ENCODE data around the gene FIBCD1.

FIBCD1 gene

DNA sequence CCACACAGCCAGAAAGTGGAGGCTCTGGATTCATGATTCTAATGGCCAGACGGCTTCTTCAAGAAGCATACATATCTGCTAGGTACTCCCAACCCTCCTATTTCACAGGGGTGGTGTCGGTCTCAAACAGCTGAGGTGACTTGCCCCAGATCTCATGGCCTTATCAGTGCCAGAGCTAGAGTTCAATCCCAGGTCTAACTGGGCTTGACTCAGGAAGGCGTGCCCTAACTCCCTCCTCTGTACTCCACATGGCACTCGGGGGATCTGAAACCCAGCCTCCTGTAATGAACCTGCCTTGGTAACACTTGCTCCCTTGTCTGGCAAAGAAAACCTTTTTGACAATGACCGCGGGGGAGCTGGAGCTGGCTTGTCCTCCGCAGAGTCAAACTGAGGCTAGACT is 44.5 kb downstream of the FIBCD1 start:
- no peak for DNase-seq (ENCODE audit: extremely low spot score)
- TF ChIP-seq, protein P1, sequence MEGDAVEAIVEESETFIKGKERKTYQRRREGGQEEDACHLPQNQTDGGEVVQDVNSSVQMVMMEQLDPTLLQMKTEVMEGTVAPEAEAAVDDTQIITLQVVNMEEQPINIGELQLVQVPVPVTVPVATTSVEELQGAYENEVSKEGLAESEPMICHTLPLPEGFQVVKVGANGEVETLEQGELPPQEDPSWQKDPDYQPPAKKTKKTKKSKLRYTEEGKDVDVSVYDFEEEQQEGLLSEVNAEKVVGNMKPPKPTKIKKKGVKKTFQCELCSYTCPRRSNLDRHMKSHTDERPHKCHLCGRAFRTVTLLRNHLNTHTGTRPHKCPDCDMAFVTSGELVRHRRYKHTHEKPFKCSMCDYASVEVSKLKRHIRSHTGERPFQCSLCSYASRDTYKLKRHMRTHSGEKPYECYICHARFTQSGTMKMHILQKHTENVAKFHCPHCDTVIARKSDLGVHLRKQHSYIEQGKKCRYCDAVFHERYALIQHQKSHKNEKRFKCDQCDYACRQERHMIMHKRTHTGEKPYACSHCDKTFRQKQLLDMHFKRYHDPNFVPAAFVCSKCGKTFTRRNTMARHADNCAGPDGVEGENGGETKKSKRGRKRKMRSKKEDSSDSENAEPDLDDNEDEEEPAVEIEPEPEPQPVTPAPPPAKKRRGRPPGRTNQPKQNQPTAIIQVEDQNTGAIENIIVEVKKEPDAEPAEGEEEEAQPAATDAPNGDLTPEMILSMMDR (IDR thresholded peaks at IDR 0.05; ENCODE audit: control extremely low read depth, extremely low read depth, low read depth, missing control alignments): no peak
- CTCF ChIA-PET: interaction anchor here (1.0 to 2.6 kb wide), 3 partner anchors 24 to 152 kb away, joined by 5 to 9 read pairs (median 5); no protein-coding TSS in a partner anchor
- POLR2A ChIA-PET: no interaction called here

DNA sequence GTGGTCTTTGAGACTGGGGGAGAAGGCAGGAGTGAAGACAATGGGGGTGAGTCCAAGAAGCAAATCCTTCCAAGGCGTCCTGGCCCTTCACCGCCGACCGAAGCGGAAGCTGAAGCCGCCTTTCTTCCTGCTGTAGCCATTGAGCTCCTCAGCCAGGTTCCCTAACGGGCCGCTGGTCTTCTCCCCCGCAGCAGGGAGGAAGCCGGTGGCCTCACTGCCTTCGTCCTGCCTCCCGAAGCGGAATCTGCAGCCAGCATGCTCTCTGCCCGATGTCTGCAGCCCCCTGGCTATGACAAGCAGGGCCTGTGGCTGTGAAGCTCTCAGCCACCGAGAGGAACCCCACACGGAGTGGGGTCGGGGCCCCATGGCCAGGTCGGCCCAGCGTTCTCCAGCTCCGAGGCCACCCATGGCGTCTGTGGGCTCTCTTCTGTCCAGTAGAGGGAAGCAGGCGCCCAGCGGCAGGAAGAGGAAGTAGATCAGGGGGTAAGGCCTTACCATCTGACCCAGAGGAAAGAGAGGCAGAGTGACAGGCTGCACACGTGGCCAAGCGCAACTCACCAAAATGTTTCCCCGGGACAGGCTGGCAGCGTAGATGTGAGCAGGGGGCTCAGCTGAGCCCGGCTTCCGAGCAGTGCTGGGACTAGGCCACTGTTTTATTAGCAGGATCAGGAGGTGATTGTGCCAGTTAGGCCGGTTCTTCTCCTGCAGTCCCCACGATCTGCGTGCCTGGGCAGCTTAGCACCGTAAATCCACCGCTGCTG is 45.5 kb downstream of the FIBCD1 start:
- ChIA-PET POLR2A (no interaction called here), CTCF (interaction anchor here (1.6 to 2.6 kb wide), 3 partner anchors 27 to 192 kb away, joined by 5 to 9 read pairs (median 5); no protein-coding TSS in a partner anchor)
- TF ChIP-seq, protein P1 (IDR thresholded peaks at IDR 0.05; ENCODE audit: control extremely low read depth, extremely low read depth, low read depth, missing control alignments): peak; percentile 26
- no peak for DNase-seq (ENCODE audit: extremely low spot score)

DNA sequence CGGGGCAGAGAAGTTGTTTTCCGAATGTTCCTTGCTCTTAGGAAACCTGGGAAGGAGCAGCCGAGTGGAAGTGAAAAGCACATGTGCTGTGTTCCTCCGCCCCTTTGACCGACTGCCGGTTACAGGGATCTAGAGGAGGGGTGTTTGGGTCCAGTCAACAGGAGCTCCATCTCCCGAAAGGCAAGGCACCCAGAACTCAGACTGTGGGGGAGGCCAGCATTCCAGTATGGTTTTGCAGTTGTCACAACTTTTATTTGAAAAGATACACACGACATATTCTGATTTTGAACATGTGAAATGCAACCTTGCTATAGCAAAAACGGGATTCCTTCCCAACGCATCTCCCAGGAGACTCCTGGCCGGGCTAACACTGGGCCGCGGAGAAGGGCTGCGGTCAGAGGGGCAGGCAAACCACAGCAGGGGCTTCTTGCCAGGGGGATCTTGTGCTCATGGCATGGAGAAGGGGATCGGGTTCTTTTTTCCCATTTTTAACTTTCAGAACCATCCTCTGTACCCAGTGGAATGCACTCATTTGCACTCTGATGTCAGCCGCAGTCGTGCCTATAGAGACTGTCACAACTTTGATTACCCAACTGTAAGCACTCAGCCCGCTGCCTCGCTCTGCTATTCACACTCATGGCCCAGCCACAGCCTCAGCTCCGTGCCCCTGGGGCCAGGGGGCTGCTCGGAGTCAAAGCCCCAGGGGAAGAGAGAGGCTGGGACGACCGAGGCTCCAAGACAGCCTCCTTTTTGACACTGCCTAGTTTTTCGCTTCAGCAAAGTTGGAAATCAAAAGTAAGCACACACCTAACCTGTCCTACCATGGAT is 46.4 kb downstream of the FIBCD1 start:
- CTCF ChIA-PET: interaction anchor here (1.8 to 3.1 kb wide), 3 partner anchors 26 to 192 kb away, joined by 5 to 11 read pairs (median 9); no protein-coding TSS in a partner anchor

DNA sequence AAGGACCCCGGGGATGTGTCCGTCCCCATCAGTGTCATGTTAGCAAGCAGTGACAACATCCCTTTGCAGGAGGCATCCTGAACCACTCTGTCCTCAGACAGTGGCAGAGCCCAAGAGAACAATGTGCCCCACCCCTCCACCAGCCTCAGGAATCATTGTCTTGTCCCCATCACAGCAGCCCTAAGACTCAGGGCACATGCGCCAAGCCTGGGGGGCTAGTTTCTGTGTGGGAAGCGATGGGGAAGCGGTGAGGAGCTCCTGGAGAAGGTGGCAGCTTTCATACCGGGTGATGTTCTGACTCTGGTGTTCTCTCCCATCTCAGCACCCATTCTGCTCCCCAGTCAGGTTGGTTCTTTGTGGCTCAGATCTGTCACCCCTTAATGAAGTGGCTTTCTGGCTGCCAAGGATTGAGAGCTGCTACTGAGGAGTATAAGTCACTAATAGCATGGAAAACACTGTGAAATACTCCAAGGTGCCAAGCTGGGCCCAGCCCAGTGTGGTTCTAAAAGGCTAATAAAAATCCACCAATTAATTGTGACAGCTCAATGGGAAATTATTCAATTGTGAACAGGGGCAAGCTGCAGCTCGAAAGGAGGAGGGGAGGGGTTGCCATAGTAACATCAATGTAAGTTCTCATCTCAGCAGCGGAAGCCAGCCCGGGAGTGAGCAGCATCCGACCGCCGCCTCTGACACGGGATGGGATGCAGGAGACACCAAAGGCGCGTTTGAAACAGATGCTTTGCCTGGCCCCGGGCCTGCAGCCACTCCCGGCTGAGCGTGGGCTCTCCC is 47.2 kb downstream of the FIBCD1 start:
- DNase-seq (ENCODE audit: extremely low spot score): no peak
- CTCF ChIA-PET: interaction anchor here (1.8 to 3.1 kb wide), 3 partner anchors 25 to 191 kb away, joined by 5 to 11 read pairs (median 6); no protein-coding TSS in a partner anchor
- POLR2A ChIA-PET: no interaction called here
- TF ChIP-seq, protein P1 (IDR thresholded peaks at IDR 0.05; ENCODE audit: control extremely low read depth, extremely low read depth, low read depth, missing control alignments): no peak

More for the DNA sequence above, 46.4 kb downstream of the FIBCD1 start:
- POLR2A ChIA-PET: no interaction called here
- DNase-seq (ENCODE audit: extremely low spot score): no peak
- TF ChIP-seq, protein P1 (IDR thresholded peaks at IDR 0.05; ENCODE audit: control extremely low read depth, extremely low read depth, low read depth, missing control alignments): no peak

DNA sequence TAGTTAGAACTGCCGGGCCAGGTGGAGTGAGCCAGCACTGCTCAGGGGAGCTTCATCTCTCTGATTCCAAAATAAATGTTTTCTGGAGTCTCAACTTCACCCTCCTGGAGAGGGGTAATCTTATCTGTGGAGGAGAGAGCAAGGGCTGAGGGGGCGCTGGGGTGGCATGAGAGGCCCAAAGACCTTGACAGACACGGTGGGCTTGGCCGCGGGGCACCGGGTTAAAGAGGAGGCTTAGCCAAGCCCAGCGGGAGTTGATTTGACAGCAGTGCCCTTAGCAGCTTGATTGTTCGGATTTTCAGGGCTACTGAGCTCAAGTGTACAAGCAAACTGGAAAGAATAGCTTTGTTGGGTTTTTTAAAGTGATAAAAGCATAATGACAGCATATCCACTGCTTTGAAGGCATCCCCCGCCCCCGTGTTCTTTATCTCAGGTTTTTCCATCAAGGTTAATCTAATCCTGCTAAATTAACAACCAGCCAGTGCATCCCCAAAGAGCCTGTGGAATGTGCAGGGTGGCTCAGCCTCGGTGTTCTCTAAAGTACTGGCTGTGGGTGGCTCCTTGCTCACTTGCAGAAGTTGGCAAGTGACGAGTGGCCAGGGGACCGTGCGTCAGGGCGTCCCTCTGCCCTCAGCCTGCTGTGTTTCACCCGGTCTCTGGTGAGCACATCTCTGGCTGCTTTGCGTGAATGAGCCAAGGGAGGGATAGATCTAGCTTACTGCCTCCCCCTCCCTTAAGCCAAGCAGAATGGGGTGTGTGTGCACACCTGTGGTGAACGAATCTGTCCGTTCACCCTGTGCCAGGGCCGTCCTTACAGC is 48.0 kb downstream of the FIBCD1 start:
- TF ChIP-seq, protein P1 (IDR thresholded peaks at IDR 0.05; ENCODE audit: control extremely low read depth, extremely low read depth, low read depth, missing control alignments): no peak
- CTCF ChIA-PET: interaction anchor here (1.1 to 3.1 kb wide), 4 partner anchors 24 to 190 kb away, joined by 3 to 11 read pairs (median 6); no protein-coding TSS in a partner anchor
- no peak for DNase-seq (ENCODE audit: extremely low spot score)
- POLR2A ChIA-PET: no interaction called here
